GM21528 (cell line): Measurements from ENCODE around the gene UROS.

Experiments
- ATAC-seq: cut with Tn5 transposase; IDR thresholded peaks from one replicate; pipeline ENCODE4 v1.9.1; 2021; ENCODE audit warnings: mild to moderate bottlenecking, moderate library complexity; ENCODE audit not compliant: unreplicated experiment, low FRiP score

The UROS gene

GRCh38 chr10:125769175-125769574 lies 53.9 kb downstream of the UROS start:
- no peak for ATAC-seq

- ATAC-seq: no peak
Measured at GRCh38 chr10:125768219-125768855, 54.7 kb downstream of the UROS start.

DNA sequence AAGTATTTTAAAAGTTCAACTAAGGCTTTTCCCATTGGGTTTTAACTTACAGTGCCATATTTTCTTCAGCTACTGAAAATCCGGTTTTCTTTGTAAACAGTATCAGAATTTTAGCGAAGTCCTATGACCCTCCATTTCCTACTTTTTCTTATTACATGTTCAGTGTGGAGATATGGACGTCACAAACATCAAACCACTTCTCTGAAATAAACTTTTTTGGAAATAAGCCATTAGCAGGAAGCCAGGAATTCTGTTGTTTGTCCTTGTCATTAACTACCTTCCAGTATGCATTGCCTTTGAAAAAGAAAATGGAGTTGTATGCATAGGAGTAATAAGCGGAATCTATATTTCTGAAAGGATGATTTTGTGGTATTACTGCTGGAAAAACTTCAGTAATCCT lies 56.5 kb downstream of the UROS start:
- ATAC-seq: no peak

DNA sequence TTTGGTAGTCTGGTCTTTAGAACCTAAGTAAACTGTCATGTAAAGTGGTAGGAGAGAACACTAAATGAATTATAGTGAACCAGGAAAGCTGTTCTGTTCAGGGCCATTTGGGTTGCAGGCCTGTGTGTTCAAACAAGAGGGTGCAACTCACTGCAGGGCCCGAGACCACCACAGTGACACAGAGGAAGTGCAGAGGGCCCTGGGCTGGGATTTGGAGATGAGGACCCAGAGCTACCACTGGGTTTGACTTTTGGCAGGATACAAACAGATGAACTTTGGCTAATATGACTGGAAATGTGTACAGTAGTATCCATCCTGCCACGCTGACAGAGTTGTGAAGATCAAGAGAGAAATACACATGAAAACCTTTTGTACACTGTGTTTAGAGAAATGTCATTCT lies 57.2 kb downstream of the UROS start:
- no peak for ATAC-seq

GRCh38 chr10:125762692-125763648 lies 60.1 kb downstream of the UROS start:
- ATAC-seq: no peak

GRCh38 chr10:125761961-125762360 lies 61.1 kb downstream of the UROS start:
- no peak for ATAC-seq

- no peak for ATAC-seq
Measured at GRCh38 chr10:125757742-125758141, 65.3 kb downstream of the UROS start.

GRCh38 chr10:125756853-125757487 lies 66.1 kb downstream of the UROS start:
- no peak for ATAC-seq

DNA sequence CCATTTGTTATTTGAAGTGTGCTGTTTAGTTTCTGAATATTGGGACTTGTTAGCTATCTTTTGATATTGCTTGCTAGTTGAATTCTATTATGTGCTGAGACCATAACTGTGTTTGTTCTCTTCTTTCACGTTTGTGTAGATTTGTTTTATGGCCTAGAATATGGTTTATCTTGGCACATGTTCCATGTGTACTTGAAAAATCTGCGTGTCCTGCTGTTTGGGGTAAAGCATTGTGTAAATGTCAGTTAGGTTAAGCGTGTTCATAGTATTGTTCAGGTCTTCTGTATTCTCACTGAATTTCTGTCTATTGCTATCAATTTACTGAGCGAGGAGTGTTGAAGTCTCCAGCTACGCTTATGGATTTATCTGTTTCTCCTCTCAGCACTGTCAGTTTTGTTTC lies 66.9 kb downstream of the UROS start:
- no peak for ATAC-seq

GRCh38 chr10:125747417-125747816 lies 75.6 kb downstream of the UROS start:
- no peak for ATAC-seq

GRCh38 chr10:125744909-125745308 lies 78.1 kb downstream of the UROS start:
- no peak for ATAC-seq

- ATAC-seq: no peak
Measured at GRCh38 chr10:125742465-125742864, 80.6 kb downstream of the UROS start.

- ATAC-seq: no peak
Measured at GRCh38 chr10:125739994-125740679, 82.9 kb downstream of the UROS start.
